ENCODE results near the gene ARHGEF7.

ARHGEF7 gene

DNA sequence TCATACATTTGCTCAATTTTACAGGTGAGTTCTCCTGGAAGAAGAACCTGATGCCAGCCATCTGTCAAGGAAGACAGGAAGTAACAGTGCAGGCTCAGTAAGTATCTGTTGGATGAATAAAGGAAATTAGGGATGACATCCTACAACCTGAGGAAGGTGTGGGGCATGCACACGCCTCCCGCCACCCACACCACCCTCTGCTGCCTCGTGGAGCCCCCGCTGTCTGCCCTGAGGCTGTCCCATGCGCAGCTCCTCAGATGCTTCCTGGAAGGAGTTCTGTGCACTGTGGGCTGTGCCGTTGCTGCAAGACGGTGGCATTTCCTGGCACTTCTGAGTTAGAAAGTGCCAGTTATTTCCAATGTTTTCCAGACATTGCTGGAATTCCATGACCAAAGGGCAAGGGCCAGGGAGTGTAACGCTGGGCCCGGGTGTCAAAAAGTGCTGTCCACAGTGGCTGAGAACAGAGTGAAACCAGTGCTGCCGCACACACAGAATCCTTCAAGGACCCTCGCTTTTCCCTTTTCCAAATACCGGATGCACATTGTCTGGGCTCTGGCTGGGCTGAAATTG lies 201.1 kb downstream of the ARHGEF7 start:
- TF ChIP-seq, protein P1, sequence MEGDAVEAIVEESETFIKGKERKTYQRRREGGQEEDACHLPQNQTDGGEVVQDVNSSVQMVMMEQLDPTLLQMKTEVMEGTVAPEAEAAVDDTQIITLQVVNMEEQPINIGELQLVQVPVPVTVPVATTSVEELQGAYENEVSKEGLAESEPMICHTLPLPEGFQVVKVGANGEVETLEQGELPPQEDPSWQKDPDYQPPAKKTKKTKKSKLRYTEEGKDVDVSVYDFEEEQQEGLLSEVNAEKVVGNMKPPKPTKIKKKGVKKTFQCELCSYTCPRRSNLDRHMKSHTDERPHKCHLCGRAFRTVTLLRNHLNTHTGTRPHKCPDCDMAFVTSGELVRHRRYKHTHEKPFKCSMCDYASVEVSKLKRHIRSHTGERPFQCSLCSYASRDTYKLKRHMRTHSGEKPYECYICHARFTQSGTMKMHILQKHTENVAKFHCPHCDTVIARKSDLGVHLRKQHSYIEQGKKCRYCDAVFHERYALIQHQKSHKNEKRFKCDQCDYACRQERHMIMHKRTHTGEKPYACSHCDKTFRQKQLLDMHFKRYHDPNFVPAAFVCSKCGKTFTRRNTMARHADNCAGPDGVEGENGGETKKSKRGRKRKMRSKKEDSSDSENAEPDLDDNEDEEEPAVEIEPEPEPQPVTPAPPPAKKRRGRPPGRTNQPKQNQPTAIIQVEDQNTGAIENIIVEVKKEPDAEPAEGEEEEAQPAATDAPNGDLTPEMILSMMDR (IDR thresholded peaks at IDR 0.05; ENCODE audit: extremely low read depth, missing control alignments), result no peak
- DNase-seq (ENCODE audit: low spot score), result no peak

DNA sequence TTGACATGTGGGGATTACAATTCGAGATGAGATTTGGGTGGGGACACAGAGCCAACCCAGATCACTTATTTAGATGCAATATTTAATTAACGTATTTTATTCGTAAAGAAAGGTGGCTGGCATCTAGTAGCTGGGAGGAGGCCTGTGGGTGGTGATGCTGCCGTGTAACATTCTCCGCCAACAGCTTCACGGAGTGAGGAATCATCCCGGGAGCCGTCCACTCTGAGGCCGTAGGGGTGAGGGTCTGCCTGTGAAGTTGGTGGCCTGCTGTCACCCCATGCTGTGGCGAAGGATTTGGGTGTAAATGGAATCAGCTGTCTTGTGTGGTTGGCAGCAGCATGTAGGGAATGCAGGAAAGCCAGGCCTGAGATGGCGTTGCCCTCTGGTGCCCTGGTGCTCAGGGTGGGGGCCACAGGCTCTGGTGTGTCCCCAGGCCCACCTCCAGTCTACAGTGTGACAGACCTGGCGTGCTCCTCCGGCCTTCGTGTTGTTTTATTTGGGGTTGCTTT lies 202.0 kb downstream of the ARHGEF7 start:
- TF ChIP-seq, protein P1 (IDR thresholded peaks at IDR 0.05; ENCODE audit: extremely low read depth, missing control alignments), result no peak
- no peak for DNase-seq (ENCODE audit: low spot score)

DNA sequence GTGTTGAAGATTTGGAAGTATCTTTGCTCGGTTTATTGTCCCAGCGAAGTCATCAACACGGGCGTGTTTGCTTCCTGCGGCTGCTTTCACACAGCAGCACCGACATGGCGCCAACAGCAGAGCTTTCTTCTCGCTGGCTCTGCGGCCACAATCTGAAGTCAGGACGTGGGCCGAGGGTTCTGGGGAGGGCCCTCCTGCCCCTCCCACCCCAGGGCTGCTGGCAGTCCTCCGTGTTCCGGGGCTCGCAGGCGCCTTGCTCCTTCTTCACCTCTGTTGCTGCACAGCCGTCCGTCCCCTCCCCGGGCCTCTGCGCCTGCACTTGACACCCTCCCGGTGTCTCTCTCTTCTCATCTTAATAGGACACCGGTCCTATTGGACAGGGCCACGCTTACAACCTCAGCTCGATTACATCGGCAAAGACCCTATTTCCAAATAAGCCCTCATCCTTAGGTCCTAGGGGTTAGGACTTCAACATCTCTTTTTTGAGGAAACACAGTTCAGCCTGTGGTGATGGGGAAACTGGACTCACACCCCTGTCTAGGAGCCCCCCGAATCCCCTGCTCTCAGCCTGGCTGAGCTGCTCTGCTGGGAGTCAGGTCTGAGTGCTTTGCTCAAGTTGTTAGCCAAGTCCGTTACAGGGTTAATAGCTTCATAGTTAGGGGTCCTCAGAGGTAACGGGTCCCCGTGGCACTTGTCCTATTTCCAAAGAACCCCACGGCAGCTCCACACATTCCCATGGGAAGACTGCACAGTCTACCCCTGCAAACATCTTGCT lies 202.6 kb downstream of the ARHGEF7 start:
- TF ChIP-seq, protein P1 (IDR thresholded peaks at IDR 0.05; ENCODE audit: extremely low read depth, missing control alignments), result no peak
- DNase-seq (ENCODE audit: low spot score), result no peak

DNA sequence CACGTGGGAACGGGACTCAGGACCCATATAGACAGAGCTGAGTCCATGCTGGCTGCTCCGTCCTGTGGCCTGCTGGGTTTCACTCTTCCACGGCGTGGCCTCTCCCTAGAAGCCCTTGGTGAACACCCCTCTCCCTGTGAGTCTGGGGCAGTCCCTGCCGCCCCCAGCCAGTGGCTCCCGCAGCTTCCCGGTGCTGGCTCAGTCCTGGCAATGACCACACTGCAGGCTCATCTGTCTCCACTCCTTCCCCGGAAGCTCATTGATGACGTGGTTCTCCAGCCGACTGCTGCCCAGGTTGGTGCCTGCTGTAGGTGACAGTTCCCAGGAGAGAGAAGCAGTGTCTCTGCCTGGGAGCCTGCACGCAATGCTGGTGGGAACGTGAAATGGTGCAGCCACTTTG lies 203.3 kb downstream of the ARHGEF7 start:
- TF ChIP-seq, protein P1 (IDR thresholded peaks at IDR 0.05; ENCODE audit: extremely low read depth, missing control alignments), result no peak
- DNase-seq (ENCODE audit: low spot score), result no peak

DNA sequence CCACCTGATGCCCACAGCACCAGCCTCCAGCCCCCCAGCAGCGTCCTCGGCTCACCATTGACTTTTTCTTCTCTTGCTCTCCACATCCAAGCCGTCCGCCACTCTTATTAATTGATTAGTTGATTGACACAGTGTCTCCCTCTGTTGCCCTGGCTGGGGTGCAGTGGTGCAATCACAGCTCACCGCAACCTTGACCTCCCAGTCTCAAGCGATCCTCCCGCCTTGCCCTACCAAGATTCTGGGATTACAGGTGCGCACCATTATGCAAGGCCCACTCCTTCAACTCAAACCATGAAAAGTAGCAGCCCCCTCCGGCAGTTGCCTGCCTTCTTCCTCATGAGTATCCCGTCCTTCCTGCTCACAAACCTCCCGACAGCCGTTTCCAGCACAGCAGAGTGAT lies 204.4 kb downstream of the ARHGEF7 start:
- DNase-seq (ENCODE audit: low spot score), result no peak
- TF ChIP-seq, protein P1 (IDR thresholded peaks at IDR 0.05; ENCODE audit: extremely low read depth, missing control alignments), result no peak

DNA sequence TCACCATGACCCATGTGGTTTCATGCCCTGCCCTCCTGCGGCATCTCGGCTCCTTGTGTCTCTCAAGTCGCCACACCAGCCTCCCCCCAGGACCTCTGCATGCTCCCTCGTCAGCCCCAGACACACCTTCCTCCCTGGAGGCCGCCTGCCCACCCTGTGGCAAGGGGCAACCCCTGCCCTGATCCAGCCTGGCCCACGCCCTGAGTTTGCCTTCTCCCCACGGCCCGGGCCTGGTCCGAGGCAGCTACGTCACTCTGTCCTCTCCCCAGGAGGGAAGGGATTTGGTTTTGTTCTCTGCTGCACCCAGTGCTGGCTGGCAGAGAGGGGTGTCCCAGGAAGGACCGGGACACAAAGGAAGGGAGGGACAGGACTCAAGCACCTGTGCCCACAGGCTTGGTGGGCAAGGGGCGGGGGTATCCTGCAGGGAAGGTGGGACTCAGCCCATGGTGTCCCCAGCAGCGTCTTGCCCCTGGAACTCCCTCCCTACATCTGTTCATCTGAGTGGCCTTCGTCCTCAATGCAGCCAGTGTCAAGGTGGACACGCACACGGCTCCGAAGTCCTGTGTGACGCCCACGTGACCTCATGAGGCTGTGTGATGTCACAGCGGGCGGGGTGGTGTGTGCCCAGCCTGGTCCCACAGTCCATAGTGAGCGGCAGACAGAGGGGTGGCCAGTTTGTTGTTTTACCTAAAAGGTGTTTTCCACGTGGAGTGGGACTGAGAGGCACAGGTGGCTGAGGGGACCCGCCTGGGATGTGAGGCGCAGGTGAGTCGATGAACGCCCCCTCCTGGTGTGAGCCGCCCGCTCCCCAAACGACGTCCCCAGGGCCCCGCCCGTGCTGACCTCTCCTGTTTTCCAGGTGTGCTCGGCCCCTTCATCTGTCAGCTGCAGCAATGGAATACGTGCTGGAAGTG lies 205.1 kb downstream of the ARHGEF7 start, which contains the start of gene TEX29:
TSS of gene TEX29 (plus strand) at position 645 of the 914 bp plus-strand sequence. CDS start at position 894, 249 bp downstream.
- TF ChIP-seq, protein P1 (IDR thresholded peaks at IDR 0.05; ENCODE audit: extremely low read depth, missing control alignments), result no peak
- DNase-seq (ENCODE audit: low spot score), result no peak
